ENCODE data around the gene S100A1.
"Not testable (repeated sequence)": the region's sequence is repeated elsewhere in the genome, so short reads cannot be mapped to it uniquely, and the experiment has no call there.

Gene S100A1

GRCh38 chr1:153658400-153659174 is 30.4 kb downstream of the S100A1 start, which contains the start of gene SNAPIN:
Gene SNAPIN, plus strand, starts transcription at chr1:153658703. Its CDS starts 41 bp downstream, at chr1:153658744.
- peak; percentile 88 for DNase-seq (ENCODE audit: low spot score)

GRCh38 chr1:153659175-153659534 is 30.9 kb downstream of the S100A1 start:
- no peak for DNase-seq (ENCODE audit: low spot score)

- DNase-seq (ENCODE audit: low spot score), result no peak
Observed at GRCh38 chr1:153659656-153660055, 31.4 kb downstream of the S100A1 start.

- DNase-seq (ENCODE audit: low spot score), result no peak
Observed at GRCh38 chr1:153661111-153661708, 33.0 kb downstream of the S100A1 start.

GRCh38 chr1:153662269-153662668 is 34.0 kb downstream of the S100A1 start:
- DNase-seq (ENCODE audit: low spot score), result no peak

GRCh38 chr1:153663211-153663610 is 35.0 kb downstream of the S100A1 start:
- no peak for DNase-seq (ENCODE audit: low spot score)

- DNase-seq (ENCODE audit: low spot score), result no peak
Observed at GRCh38 chr1:153667439-153667838, 39.2 kb downstream of the S100A1 start.

- DNase-seq (ENCODE audit: low spot score), result not testable (repeated sequence)
Observed at GRCh38 chr1:153668672-153669071, 40.4 kb downstream of the S100A1 start.

- no peak for DNase-seq (ENCODE audit: low spot score)
Observed at GRCh38 chr1:153669606-153670005, 41.4 kb downstream of the S100A1 start.

- no peak for DNase-seq (ENCODE audit: low spot score)
Observed at GRCh38 chr1:153670257-153670858, 42.1 kb downstream of the S100A1 start.

- DNase-seq (ENCODE audit: low spot score), result peak; percentile 99
Observed at GRCh38 chr1:153670859-153671627, 42.8 kb downstream of the S100A1 start, which contains the start of gene ILF2. Gene ILF2, minus strand, starts transcription at chr1:153670993. Its CDS starts 71 bp downstream, at chr1:153670922.

GRCh38 chr1:153671628-153672353 is 43.6 kb downstream of the S100A1 start:
- DNase-seq (ENCODE audit: low spot score), result not testable (repeated sequence)

- DNase-seq (ENCODE audit: low spot score), result no peak
Observed at GRCh38 chr1:153673511-153673910, 45.3 kb downstream of the S100A1 start.

GRCh38 chr1:153677718-153678518 is 49.7 kb downstream of the S100A1 start:
- DNase-seq (ENCODE audit: low spot score), result peak; percentile 80

GRCh38 chr1:153678519-153679336 is 50.5 kb downstream of the S100A1 start, which contains the start of gene NPR1:
Gene NPR1, plus strand, starts transcription at chr1:153678688. Its CDS starts 421 bp downstream, at chr1:153679109.
- no peak for DNase-seq (ENCODE audit: low spot score)

GRCh38 chr1:153679337-153680119 is 51.3 kb downstream of the S100A1 start:
- no peak for DNase-seq (ENCODE audit: low spot score)

- no peak for DNase-seq (ENCODE audit: low spot score)
Observed at GRCh38 chr1:153680120-153680403, 51.8 kb downstream of the S100A1 start.

Measured in HuH-7 (cell line).